GOT3 (cell line): Measurements from ENCODE around the gene PSMA2.

Experiments
- DNase-seq: peaks from one replicate; lab custom pipeline; 2025; ENCODE audit warnings: mixed read lengths; lab: John Stamatoyannopoulos, UW

Gene PSMA2

GRCh38 chr7:42940985-42941847 lies 9.2 kb upstream of the PSMA2 start:
- no peak for DNase-seq

- DNase-seq, result no peak
Measured at GRCh38 chr7:42939457-42940240, 7.7 kb upstream of the PSMA2 start.

- no peak for DNase-seq
Measured at GRCh38 chr7:42935861-42936260, 3.9 kb upstream of the PSMA2 start.

- no peak for DNase-seq
Measured at GRCh38 chr7:42934291-42934690, 2.3 kb upstream of the PSMA2 start.

DNA sequence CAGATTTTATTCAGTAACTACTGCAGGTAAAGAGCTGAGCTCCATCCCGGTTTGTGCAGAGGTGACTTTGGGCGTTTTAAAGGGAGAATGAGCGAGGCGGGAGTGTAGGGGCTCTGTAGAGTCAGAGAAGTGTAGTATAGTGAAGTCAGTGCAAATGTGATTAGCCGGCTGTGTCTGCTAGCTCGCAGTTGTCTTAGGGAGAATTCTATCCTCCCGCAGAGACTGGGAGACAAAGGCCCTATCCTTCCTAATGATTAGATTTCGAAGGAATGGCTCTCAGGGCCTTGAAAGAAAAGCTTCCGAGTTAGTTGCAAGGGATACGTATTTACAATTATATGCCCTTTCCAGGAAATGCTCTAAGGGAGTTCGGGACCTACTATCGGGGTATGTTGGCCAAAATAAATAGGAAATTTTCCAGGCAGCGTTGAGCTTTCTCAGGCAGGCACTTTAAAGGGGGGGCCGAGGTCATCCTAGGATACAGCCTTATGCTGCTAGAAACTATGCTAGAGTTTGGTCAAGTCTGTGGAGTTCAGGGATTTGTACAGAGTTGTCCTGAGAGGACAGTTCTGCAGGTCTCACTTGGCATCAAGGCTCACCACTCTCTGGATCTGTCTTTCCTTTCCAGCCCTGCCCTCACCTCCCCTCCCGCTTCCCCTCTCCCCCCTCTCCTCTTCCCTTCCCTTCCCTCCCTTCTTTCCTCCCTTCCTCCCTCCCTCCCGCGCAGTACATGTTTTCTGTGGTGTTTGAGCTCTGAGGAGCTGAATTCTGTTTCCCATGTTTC lies 1.0 kb upstream of the PSMA2 start:
- DNase-seq, result no peak

GRCh38 chr7:42931447-42931833 lies 534 bp downstream of the PSMA2 start:
- DNase-seq, result no peak

DNA sequence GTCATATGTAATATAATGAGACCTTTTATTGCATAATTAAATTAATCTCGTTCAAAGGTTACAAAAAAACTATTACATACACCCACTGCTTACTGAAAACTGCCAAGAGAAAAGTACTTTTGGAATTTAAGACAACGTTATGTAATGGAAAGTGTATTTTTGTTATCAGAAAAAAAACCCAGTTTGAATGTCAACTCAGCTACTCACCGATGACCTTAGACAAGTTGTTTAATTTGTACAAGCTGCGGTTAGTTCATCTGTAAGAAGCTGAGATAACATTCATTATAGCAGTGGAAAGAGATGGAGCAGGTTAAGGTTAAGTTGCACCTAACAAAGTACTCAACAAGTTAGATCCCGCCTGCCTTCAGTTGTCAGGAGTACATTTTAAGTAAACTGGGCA lies 1.1 kb downstream of the PSMA2 start:
- DNase-seq, result no peak

GRCh38 chr7:42929449-42929848 lies 2.5 kb downstream of the PSMA2 start:
- no peak for DNase-seq

DNA sequence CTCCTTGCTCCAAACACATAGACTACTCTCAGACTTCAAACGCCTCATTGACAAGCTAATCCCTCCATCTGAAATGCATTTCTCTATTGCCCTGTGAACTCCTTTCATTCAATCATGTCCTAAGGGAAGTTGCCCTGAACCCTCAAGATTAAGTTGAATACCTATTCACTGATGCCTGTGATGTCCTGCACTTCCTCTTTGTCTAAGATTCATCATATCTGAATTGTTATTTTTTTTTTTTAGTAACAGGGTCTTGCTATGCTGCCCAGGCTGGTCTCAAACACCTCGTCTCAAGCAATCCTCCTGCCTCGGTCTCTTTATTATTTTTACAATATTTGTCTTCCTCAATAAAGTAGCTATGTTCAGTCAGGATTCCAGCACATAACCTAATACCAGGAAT lies 3.2 kb downstream of the PSMA2 start:
- no peak for DNase-seq

DNA sequence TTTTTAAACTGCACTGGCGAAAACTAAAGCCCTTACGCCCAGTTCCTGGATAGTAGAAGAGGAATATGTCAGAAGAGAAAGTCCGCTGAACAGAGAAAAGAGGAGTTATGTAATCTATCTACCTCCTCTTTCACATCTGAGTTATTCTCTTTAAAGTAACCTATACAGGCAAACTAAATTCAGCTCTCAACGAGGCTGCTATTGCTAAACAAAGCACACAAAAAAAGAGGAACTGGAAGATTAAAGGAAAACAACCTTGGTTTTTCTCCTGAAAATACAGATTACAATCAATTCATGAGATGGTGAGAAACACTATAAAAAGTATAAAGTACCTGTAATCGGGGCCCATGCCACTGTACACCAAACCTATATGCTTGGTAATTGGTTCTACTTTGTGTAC lies 5.8 kb downstream of the PSMA2 start:
- no peak for DNase-seq

DNA sequence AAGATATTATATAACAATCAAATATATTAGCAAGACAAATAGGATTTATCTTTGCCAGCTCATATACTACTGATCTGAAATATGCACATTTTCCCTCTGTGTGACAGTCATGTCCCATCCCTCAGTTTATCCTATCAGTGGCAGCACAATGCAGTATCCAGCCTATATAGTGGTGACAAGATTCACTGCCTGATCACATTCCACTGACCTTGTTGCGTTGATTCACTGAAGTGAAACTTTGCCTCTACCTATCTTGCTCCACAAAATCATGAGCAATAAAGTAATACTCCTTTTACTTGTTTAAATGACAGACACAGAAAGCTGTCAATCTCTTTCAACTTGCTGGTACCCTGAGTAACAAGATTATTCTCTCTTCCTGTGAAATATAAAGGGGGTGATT lies 6.3 kb downstream of the PSMA2 start:
- DNase-seq, result no peak

GRCh38 chr7:42924223-42924838 lies 7.6 kb downstream of the PSMA2 start:
- DNase-seq, result no peak

DNA sequence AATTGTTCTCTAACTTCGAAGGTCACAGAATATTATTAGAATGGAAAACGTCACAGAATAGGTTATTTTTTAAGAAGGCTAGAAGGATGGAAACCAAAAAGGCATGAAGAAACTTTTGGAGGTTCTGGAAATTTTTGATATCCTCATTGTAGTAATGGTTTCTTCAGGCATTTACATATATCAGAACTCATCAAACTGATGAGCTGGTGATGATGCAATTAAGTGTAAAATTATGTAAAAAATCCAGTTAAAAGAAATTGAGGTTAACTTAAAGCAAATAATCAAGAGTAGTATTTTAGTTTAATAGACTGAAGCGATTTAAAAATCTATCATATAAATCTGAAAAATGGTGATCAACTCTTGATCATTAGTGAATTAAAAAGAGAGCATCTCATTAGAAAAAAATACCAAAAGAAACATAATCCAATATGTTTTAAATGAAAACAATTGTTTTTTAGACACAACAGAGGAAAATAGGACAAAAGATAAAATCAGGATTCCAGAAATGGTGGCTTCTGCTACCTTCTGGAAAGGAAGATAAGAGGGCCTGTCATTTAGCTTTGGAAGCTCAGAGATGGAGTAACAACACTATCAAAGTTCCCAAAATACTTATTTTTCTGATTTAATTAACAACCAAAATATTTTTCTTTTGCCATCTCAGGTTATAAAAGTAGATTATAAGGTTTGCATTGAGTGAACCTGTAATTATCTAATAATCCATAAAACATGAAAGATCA lies 9.8 kb downstream of the PSMA2 start:
- no peak for DNase-seq

- DNase-seq, result no peak
Measured at GRCh38 chr7:42915356-42915755, 16.6 kb downstream of the PSMA2 start.

DNA sequence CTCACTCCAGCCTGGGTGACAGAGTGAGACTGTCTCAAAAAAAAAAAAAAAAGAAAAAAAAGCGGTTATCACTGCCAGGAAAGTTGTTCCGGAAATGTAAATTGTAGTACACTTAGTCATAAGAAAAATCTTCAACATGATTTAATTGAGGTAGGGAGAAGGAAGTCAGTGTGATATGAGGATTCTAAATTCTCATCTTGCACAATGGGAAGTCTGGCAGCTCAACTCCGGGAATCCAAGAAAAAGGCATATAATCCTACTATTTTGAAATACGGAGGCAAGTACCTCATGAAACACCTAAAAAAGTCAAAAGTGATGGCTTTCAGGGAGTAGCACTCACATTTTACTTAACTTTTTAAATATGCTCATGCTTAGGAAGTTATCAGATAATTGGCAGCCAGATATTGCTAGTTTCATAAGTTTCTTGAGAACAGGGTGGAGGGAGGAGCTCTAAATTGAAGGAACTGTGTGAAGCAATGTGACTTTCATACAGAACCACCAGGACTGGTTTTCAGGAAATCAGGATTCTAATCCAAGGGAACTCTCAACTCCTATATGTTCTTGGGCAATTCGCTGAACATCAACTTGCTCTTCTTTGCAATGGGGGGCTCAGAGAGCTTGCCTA lies 17.4 kb downstream of the PSMA2 start:
- no peak for DNase-seq

DNA sequence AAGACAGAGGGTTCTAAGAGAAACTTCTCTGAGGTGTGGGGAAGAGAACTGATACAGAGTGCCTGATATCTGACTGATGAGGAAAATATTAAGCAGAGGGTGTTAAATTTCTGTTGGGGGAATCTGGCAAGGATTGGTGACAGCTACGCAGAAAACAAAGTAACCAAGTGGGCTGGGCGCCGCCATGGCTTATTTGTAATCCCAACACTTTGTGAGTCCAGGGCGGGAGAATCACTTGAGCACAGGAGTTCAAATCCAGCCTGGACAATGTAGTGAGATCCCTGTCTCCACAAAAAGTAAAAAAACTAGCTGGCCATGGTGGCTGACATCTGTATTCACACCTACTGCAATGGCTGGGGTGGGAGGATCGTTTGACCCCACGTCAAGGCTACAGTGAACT lies 18.0 kb downstream of the PSMA2 start:
- no peak for DNase-seq

DNA sequence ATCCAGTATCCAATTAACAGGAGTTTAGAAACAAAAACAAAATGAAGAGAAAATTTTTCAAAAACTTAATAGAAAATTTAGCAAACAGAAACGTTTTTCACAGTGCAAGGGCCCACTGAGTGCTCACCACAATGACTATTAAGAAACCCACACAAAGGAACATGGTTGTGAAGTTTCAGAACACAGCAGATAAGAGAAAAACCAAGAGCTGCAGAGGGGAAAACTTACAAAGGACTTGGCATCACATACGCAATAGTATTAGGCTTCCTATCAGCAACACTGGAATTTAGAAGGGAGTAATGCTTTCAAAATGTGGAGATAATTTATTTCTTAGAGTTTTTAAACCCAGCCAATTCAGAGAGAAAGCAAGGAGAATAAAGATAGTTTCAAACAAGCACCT lies 18.4 kb downstream of the PSMA2 start:
- DNase-seq, result no peak

- peak; percentile 92 for DNase-seq
Measured at GRCh38 chr7:42911454-42912447, 20.2 kb downstream of the PSMA2 start, which contains the start of gene C7orf25. Gene C7orf25 (minus strand): TSS chr7:42912070. CDS start chr7:42910900, 1,170 bp downstream.

DNA sequence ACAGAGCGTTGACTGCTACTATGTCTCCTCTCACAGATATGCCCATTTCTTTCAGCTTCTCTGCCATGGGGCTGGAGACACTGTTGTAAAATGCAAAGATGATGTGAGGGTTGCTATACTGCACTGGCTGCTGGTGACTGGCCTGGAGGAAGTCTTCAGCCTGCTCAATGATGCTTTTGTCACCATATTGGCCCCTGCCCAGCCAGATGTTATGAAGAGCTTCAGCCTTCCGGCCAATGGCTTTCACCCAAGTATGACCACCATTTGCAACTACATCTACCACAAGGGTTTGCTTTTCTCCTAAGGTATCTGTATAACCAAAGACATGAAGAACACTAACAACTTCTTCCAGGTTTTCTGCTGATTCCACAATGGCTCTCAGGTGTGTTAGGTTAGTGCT lies 21.7 kb downstream of the PSMA2 start:
- no peak for DNase-seq

DNA sequence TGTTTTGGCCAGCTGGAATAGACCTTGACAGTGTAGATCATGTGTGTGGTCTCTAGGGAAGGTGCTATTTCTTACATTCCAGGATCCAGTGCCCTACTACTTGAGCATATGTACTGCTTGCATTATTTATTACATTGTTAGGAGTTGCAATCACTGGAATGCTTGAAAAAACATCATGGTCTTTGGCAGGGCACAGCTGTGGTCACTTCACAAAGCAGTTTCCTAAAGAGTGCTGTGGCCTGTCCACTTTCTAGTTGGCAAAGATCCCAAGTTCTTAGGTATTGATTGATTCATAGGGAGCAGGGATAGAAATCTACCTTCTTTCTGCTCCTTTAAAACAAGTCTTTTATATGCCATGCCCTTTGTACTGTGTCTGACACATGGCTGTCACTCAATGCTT lies 24.7 kb downstream of the PSMA2 start:
- DNase-seq, result no peak
